ENCODE results near the gene LMAN1L. TPM values are rescaled to one million over a fixed set of nuclear protein-coding genes. Genes with fewer than 3 reads are reported as not detected.
"Not testable (repeated sequence)": the region's sequence is repeated elsewhere in the genome, so short reads cannot be mapped to it uniquely, and the experiment has no call there.

The LMAN1L gene
- total RNA-seq, 1 donor from 2014 or later = 0.20 TPM

- no peak for DNase-seq
Observed at GRCh38 chr15:74782259-74783071, 30.2 kb upstream of the LMAN1L start.

- no peak for DNase-seq
Observed at GRCh38 chr15:74783072-74783807, 29.4 kb upstream of the LMAN1L start.

GRCh38 chr15:74783808-74784175 is 28.8 kb upstream of the LMAN1L start:
- DNase-seq = no peak

- no peak for DNase-seq
Observed at GRCh38 chr15:74784426-74785193, 28.0 kb upstream of the LMAN1L start.

- no peak for DNase-seq
Observed at GRCh38 chr15:74785194-74786032, 27.2 kb upstream of the LMAN1L start.

- DNase-seq = not testable (repeated sequence)
Observed at GRCh38 chr15:74786081-74786480, 26.6 kb upstream of the LMAN1L start.

- no peak for DNase-seq
Observed at GRCh38 chr15:74786551-74787165, 26.0 kb upstream of the LMAN1L start.

- no peak for DNase-seq
Observed at GRCh38 chr15:74787251-74788041, 25.2 kb upstream of the LMAN1L start.

GRCh38 chr15:74788042-74788682 is 24.5 kb upstream of the LMAN1L start:
- no peak for DNase-seq

- DNase-seq = no peak
Observed at GRCh38 chr15:74788683-74789151, 23.9 kb upstream of the LMAN1L start.

- no peak for DNase-seq
Observed at GRCh38 chr15:74789171-74789631, 23.4 kb upstream of the LMAN1L start.

GRCh38 chr15:74789741-74790079 is 22.9 kb upstream of the LMAN1L start:
- DNase-seq = no peak

- peak; percentile 50 for DNase-seq
Observed at GRCh38 chr15:74790080-74790916, 22.3 kb upstream of the LMAN1L start.

- DNase-seq = no peak
Observed at GRCh38 chr15:74791007-74791406, 21.6 kb upstream of the LMAN1L start.

GRCh38 chr15:74791667-74792066 is 21.0 kb upstream of the LMAN1L start:
- no peak for DNase-seq

GRCh38 chr15:74792227-74793016 is 20.2 kb upstream of the LMAN1L start:
- DNase-seq = no peak

- no peak for DNase-seq
Observed at GRCh38 chr15:74793135-74794028, 19.3 kb upstream of the LMAN1L start.

All from skin of body (tissue), 2 donors.